ENCODE measurements around the gene GFM1.

- TF ChIP-seq POLR2A (IDR thresholded peaks at IDR 0.05) (no peak), CTCF (IDR thresholded peaks at IDR 0.05) (no peak)
Observed at GRCh38 chr3:158660711-158661110, 16.4 kb downstream of the GFM1 start.

Data from right lobe of liver (tissue), 4 donors.